GM19099 (cell line): ENCODE results near the gene S100A16.

ENCODE experiments used
- POLR2A ChIP-seq: IDR thresholded peaks from 3 replicates; pipeline ENCODE4 v1.6.1; 2011; ENCODE audit warnings: low read depth; ENCODE audit not compliant: insufficient read length; ENCODE audit errors: extremely low read depth

The S100A16 gene

DNA sequence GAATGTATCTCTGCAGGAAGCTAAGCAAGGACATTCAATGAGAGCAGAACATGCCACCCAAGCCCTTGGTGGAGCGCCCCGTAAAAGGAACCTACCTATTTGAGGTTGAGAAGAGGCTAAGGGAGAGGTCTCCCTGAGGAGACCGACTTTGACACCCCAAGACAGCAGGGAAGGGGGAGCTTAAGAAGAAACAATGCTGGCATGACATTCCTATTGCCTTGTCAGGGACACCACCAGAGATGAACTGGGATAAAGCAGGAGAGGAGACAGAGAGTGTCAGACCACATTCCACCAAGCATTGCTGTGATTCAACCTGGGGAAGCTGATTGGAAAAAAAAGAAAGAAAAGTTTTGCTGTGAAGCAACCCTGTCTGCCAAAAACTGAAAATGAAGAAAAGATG, 34.0 kb downstream of the S100A16 start:
- no peak for TF ChIP-seq POLR2A

DNA sequence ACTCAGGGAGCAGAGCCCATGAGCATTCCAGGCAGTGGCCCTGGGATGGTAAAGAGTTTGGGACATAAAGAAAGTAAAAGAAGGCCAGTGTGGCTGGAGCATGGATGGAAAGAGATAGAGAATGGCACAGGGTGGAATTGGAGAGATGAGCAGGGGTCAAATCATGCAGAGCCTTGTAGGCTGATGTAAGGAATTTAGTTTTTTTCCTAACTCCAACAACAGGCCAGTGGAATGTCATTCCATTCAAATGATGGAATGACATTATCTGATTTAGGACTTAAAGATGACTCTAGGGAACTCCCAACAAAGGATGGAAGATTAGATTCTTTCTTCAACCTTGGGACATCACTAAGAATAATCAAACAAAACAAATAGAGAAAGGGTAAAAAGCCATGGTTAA, 34.4 kb downstream of the S100A16 start:
- TF ChIP-seq POLR2A: no peak

GRCh38 chr1:153577624-153578051, 35.3 kb downstream of the S100A16 start:
- no peak for TF ChIP-seq POLR2A

DNA sequence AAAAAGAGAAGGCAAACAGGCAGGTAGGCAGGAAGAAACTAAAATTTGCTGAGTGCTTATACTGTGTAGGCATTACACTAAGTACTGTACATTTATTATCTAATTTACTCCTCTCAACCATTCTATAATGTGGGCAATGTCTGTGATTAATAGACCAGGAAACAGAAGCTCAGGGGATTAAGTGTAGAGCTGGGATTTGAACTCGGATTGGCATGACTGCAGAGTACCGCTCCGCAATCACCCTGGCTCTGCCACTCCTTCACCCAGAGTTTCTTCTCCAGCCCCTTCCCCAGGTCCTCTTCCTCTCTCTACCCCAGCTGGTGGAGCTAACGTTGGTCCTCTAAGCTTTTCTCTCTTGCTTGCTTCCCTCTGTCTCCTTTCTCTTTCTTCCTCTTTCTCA, 35.8 kb downstream of the S100A16 start:
- no peak for TF ChIP-seq POLR2A

DNA sequence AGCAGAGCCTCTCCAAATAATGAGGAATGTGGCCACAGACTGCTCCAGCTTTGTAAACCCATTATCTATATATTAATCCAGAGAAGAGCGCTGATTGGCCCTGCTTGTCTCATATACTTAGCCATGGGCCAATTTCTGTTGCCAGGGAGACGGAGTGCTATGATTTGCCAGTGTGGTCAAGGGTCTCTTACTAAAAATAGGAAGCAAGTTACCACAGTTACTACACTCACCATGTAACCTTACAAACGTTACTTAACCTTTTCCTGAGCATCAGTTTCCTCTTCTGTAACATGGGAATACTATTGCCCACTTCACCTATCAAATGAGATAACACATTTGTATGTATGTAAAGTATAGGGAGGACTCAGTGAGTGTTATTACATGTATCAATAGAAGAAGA, 39.6 kb downstream of the S100A16 start:
- TF ChIP-seq POLR2A: no peak

DNA sequence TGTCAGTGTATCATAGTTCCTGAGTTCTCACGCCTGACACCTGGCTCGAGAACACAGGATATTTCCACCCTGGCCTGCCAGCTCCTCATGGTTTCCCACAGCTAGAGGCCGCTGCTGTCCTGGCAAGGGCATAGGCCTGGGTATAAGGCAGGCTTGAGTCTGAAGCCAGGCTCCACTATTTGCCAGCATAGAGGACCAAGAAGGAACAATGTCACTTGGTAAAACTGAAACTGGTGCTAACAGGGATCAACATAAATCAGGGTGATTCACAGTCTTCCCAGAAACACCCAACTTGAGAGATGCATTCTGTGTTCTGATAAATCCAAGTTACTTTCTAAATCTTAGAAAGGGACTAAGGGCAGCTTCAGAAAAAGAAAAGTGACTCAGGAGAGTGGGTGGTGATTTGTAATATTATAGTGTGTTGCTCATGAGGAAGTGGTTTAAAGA, 40.3 kb downstream of the S100A16 start:
- TF ChIP-seq POLR2A: no peak

DNA sequence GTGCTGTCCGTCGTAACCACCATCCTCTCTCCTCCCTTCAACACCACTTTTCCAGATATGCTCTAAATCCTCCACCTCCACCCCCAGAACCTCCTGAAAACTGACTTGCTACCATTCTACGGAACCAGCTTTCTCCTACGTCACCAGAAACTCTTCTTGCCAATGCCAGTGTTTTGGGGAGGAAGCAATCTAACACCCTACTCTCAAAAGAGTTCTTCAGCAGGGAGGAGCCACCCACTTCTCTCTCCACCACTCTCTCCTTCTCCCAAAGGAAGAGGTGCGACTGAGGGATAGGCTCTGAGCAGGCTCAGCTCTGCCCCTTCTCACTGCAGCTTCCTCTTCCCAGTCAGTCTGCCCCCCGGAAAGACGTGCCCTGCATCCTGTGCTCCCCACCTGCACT, 41.2 kb downstream of the S100A16 start:
- TF ChIP-seq POLR2A: no peak

GRCh38 chr1:153570874-153571273, 42.1 kb downstream of the S100A16 start:
- no peak for TF ChIP-seq POLR2A

DNA sequence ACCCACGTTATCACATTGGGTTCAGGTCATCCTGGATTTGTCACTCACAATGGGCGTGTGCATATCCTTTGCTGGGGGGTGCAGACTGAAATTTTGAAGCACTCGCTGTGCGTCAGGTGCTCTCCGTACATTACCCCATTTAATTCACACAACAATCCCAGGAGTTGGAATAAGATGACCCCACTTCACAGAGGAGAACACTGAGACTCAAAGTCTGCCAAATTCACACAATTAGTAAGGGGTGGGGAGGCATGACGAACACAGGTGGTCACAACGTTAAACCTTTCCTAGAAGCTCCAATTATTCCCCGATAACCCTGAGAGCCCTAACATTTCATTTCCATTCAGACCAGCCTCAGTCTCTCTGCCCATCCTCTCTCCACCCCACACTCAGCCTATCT, 43.5 kb downstream of the S100A16 start:
- TF ChIP-seq POLR2A: no peak

DNA sequence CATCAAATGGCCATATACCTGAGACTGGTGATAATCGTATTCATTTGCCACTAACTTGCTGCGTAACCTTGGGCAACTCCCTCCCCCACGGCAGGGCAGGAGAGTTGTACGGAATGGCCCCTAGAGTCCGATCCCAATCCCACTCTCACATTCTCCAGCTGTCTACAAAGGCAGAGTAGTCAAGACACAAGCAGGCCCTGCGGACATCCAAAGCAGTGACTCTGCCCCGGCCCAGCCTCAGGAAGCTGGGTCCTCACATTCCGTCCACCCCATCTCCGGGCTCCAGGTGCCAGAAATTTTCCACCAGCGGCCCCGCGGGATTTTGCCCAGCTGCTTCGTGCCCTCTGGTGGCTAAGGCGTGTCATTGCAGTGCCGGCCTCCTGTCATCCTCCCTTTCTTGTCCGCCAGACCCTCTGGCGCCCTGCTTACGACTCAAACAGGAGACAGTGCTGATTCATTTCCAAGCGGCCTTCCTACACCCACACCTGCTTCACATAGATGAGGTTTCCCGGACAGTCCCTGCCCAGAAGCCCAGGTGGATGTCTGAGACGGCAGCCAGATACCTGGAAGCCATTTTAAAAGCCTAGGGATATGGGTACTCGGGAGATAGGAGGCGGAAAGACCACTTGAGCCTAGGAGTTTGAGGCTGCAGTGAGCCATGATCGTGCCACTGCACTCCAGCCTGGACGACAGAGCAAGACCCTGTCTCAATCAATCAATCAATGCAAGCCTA, 44.4 kb downstream of the S100A16 start:
- no peak for TF ChIP-seq POLR2A

DNA sequence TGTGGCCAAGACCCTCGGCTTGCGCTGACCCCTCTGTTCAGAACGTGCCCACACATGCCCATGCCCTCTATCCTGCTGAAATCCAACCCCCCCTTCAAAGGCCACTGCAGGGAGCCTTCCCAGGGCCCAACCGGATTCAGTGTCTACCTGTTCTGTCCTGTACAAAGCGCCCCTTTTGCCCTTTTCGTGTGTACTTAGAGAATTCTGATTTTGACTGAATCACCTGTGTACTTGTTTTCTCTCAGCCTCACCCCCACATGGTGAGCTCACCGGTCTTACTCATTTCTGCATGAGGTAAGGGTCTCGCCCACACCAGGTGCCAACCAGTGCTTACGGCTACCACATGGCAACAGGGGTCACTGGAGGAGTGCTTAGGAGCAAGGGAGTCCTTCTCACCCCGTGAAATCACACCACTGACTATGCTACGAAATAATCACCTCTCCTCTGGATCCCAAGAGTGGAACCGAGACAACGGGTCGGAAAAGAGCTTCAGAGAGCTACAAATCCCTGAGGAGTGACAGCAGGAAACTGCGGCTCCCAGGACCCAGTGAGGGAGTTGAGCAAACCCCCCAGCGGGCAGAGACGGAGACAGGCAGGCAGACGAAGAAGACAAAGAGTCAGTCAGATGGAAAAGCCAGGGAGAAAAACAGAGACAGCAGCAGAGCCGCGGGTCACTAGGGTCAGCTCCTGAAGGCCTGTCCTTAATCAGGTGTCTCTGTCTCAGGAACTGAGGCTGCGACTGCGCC, 45.1 kb downstream of the S100A16 start:
- TF ChIP-seq POLR2A: no peak

- no peak for TF ChIP-seq POLR2A
Observed at GRCh38 chr1:153566414-153567371, 46.2 kb downstream of the S100A16 start.

DNA sequence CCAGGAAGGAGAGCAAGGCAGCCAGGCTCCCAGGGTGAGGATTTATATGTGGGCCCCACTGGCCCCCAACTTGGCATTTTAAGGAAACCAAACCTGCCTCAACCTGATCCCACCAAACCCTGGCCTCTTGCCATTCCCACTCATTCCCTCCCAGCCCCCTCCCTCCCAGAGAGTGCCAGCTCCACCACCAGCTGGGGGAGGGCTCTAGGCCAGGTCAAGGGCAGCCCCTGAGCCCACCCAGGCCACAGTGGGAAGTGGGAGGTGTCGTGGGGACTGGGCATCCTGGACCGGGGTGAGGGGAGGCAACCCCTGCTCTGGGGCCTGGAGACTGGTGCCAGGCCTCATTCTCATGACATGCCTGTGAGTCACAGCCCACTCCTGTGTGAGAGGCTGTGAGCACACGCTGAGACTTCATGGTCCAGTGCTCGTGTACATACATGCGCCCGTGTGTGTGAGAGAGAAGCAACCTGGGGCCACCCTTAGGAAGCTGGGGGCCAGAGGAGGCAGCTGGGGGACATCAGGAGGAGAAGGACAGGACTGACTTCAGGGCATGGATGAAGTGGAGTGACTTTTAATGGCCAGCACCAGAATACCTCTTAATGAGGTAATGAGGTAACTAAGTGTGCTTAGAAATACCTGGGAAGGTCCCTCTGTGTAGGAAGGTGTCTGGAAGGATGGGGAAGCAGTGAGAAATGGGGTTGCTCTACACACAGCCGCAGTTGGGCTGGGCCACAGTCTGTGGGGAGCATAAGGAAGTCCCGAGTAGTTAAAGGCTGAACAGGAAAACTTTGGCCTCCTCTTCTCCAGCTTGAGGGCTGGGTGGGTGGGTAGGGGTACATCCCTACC, 47.2 kb downstream of the S100A16 start, which contains the start of gene S100A2:
Gene S100A2, minus strand, starts transcription at position 316 of the 846 bp plus-strand sequence. CDS start 1,967 bp downstream, outside the sequence.
- peak; percentile 20 for TF ChIP-seq POLR2A

DNA sequence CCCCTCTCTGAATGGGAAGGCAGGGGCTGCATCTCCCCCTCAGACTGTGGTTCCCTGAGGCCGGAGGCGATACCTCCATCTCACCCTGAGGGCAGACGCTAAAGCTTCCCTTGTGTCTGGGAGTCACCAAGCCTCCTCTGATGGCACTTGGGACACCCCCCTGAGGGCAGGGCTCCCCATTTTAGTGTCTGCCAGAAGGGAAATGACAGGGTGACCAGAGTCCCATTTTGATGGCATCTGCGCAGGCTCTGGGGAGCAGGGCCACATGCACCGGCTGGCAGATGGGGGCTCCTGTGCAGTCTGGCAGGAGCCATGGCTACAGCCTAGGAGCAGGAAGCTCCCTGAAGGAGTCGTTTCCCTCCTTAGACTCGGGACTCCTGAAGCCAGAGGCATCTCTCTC, 48.9 kb downstream of the S100A16 start:
- no peak for TF ChIP-seq POLR2A
